Thyroid gland (tissue), 4 donors: Measurements from ENCODE around the gene FGD5. TPM values are rescaled to one million over a fixed set of nuclear protein-coding genes. Genes with fewer than 3 reads are reported as not detected.
A peak's percentile ranks its signal among the peaks of the same experiment; 100 is the strongest.

ENCODE experiments used
- DNase-seq, 2 donors: peaks; one replicate each; pipeline ENCODE4 v3.0.0-alpha.2; 2019
- H3K27ac ChIP-seq, 3 donors: fragments of 200-600 bp; sonication (generic); 1 replicate in 2 of 3; 2 replicates in 1 of 3; pipeline ENCODE4 v1.5.1; 2016 to 2019; ENCODE audit warnings: mild to moderate bottlenecking in 1 of 3, moderate library complexity in 1 of 3
- H3K27me3 ChIP-seq: fragments of 200-600 bp; sonication (generic); one replicate; pipeline ENCODE4 v1.5.1; 2019
- H3K36me3 ChIP-seq, 2 donors: fragments of 200-600 bp; sonication (generic); one replicate each; pipeline ENCODE4 v1.5.1; 2016 to 2019
- H3K4me1 ChIP-seq, 2 donors: fragments of 200-600 bp; sonication (generic); one replicate each; pipeline ENCODE4 v1.5.1; 2017 to 2019
- H3K4me3 ChIP-seq, 3 donors: fragments of 200-600 bp; sonication (generic); replicated peaks in 1 of 3; 1 replicate in 2 of 3; 2 replicates in 1 of 3; pipeline ENCODE4 v1.5.1; 2016; ENCODE audit warnings: mild to moderate bottlenecking in 1 of 3
- H3K9me3 ChIP-seq: fragments of 200-600 bp; sonication (generic); one replicate; pipeline ENCODE4 v1.5.1; 2017
- POLR2A ChIP-seq, 2 donors: fragments of 450-650 bp; IDR thresholded peaks; one replicate each; pipeline ENCODE4 v1.6.1; 2017; ENCODE audit warnings: antibody characterized with exemption in 2 of 2, mild to moderate bottlenecking in 2 of 2, moderate library complexity in 1 of 2
- WGBS, 2 donors: methylation state at CpG; one replicate each; pipeline ENCODE4 v1.1.5; 2017; 5-methylcytosine and 5-hydroxymethylcytosine counted together
- intact Hi-C: fragments of 100-400 bp; cut with DNase I; formaldehyde crosslinking; loops from one replicate; pipeline ENCODE4 v1.15.1; 2023
- total RNA-seq, 4 donors: library from RNA; depleted of rRNA; stranded (reverse); fragments of >200 nt; gene quantifications; one replicate each; pipeline ENCODE4 v1.2.3, GENCODE V29; 2016
- TF ChIP-seq, protein P1 (sequence below), 6 experiments: fragments of 200-600 bp in 3 of 6; fragments of 450-650 bp in 3 of 6; sonication (generic) in 3 of 6; IDR thresholded peaks; one replicate each; pipeline ENCODE4 v1.5.1; 2016 to 2019; ENCODE audit warnings: antibody characterized with exemption in 6 of 6, mild to moderate bottlenecking in 2 of 6, inconsistent platforms in 1 of 6, moderate library complexity in 1 of 6

FGD5 gene
- total RNA-seq, 4 donors from 2014 or later = 13.0 to 29.3 (median 17.4) TPM

DNA sequence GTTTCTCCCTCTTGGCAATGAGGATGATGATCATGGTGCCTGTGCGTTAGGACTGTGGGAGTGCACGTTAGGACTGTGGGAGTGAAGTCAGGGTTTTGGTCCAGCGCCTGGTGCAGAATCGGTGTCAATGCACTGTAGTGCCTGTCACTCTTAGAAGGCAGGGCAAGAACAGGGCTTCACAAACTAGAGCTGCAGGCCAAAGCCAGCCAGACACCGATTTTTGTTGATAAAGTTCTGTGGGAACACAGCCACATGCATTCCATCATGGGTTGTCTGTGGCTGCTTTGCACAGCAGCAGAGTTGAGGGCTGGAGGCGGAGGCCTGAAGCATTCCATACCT is 96.0 kb downstream of the FGD5 start:
- intact Hi-C loops = loop anchor here (10.0 kb wide), 2 partner anchors 240 to 270 kb away; partner anchors contain the start of gene C3orf20
- Histone ChIP-seq H3K27ac (no peak overlapping the region), H3K27me3 (no peaks in the 10 kb centered on the region), H3K9me3 (no peaks in the 10 kb centered on the region), H3K4me3 (no peak overlapping the region), H3K36me3 (no peaks in the 10 kb centered on the region), H3K4me1 (no peaks in the 10 kb centered on the region)
- TF ChIP-seq, protein P1, sequence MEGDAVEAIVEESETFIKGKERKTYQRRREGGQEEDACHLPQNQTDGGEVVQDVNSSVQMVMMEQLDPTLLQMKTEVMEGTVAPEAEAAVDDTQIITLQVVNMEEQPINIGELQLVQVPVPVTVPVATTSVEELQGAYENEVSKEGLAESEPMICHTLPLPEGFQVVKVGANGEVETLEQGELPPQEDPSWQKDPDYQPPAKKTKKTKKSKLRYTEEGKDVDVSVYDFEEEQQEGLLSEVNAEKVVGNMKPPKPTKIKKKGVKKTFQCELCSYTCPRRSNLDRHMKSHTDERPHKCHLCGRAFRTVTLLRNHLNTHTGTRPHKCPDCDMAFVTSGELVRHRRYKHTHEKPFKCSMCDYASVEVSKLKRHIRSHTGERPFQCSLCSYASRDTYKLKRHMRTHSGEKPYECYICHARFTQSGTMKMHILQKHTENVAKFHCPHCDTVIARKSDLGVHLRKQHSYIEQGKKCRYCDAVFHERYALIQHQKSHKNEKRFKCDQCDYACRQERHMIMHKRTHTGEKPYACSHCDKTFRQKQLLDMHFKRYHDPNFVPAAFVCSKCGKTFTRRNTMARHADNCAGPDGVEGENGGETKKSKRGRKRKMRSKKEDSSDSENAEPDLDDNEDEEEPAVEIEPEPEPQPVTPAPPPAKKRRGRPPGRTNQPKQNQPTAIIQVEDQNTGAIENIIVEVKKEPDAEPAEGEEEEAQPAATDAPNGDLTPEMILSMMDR (IDR thresholded peaks at IDR 0.05) = no peak
- no peak for TF ChIP-seq POLR2A (IDR thresholded peaks at IDR 0.05)
- WGBS, 2 donors = 63 to 64% methylated on average over 6 of the region's 6 CpGs
- no peak for DNase-seq

DNA sequence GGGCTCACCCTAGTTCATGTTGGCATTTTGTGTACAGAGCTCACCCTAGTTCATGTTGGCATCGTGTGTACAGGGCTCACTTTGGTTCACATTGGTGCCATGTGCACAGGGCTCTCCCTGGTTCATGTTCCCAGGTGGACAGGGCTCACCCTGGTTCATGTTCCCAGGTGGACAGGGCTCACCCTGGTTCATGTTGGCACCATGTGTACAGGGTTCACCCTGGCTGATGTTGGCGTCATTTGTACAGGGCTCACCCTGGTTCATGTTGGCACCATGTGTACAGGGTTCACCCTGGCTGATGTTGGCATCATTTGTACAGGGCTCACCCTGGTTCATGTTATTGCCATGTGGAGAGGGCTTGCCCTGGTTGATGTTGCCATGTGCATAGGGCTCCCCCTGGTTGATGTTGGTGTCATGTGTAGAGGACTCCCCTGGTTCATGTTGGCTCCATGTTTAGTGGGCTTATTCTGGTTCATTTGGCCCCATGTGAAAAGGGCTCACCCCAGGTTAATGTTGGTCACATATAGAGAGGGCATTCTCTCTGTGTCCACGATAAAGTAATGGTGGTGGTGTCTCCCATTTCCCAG is 97.0 kb downstream of the FGD5 start:
- no peaks in the 10 kb centered on the region for H3K9me3 ChIP-seq
- no peaks in the 10 kb centered on the region for H3K36me3 ChIP-seq
- no peak overlapping the region for H3K27ac ChIP-seq
- no peak for TF ChIP-seq POLR2A (IDR thresholded peaks at IDR 0.05)
- TF ChIP-seq, protein P1 (IDR thresholded peaks at IDR 0.05) = no peak
- H3K27me3 ChIP-seq = no peaks in the 10 kb centered on the region
- H3K4me3 ChIP-seq = no peak overlapping the region
- no peak for DNase-seq
- intact Hi-C loops = loop anchor here (10.0 kb wide), 2 partner anchors 241 to 271 kb away; partner anchors contain the start of gene C3orf20
- H3K4me1 ChIP-seq = no peaks in the 10 kb centered on the region
- 85 to 90% methylated on average over 2 of the region's 3 CpGs for WGBS, 2 donors

DNA sequence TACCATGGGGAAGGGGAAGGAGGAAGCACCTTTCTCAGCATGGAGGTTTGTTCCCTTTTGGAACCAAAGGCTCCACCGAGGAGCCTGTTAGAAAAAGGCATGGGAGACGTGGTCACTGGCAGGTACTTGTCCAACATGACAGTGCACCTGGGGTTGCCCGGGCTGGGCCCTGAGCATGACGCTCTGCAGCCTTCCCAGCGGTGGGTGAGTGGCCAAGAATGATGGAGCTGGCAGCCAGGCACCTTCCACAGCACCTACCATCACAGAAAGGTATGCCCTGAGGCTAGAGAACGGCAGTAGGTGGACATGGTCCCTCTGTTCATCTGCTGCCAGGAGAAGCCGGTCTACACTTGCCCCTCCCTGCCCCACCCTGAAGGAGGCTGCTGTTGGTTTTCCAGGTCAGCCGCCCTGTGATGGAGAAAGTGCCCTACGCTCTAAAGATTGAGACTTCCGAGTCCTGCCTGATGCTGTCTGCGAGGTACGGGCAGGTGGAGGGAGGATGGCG is 99.6 kb downstream of the FGD5 start:
- Histone ChIP-seq H3K27ac (no peak overlapping the region), H3K36me3 (no peaks in the 10 kb centered on the region), H3K4me3 (no peak overlapping the region), H3K27me3 (no peaks in the 10 kb centered on the region), H3K4me1 (peaks cover 0 to 4% of the 10 kb centered on the region in 2 donors), H3K9me3 (no peaks in the 10 kb centered on the region)
- TF ChIP-seq, protein P1 (IDR thresholded peaks at IDR 0.05) = no peak
- TF ChIP-seq POLR2A (IDR thresholded peaks at IDR 0.05) = no peak
- intact Hi-C loops = loop anchor here (10.0 kb wide), 2 partner anchors 244 to 274 kb away; partner anchors contain the start of gene C3orf20
- 78 to 89% methylated on average over 9 to 13 of the region's 13 CpGs for WGBS, 2 donors
- no peak for DNase-seq

DNA sequence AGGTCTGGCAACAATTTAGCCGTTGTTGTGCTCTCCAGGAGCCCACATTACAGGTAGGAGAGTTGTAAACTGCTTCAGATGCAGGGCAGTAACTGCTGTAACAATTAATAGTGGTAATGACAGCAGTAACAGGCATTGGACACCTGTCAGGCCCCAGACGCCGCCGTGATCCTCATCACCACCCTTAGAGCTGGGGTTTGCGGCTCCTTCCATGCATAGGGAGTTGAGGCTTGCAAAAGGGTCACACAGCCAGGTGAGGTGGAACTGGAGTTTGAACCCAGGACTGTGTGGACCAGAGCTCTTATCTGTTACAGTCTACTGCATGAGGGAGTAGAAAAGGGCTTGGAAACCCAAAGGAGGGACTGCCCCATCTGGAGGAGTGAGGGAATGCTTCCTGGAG is 101.8 kb downstream of the FGD5 start:
- TF ChIP-seq POLR2A (IDR thresholded peaks at IDR 0.05) = no peak
- TF ChIP-seq, protein P1 (IDR thresholded peaks at IDR 0.05) = no peak
- H3K27me3 ChIP-seq = no peaks in the 10 kb centered on the region
- intact Hi-C loops = loop anchor here (5.0 to 10.0 kb wide), 3 partner anchors 128 to 1026 kb away; no protein-coding TSS in a partner anchor
- H3K36me3 ChIP-seq = no peaks in the 10 kb centered on the region
- H3K9me3 ChIP-seq = no peaks in the 10 kb centered on the region
- WGBS, 2 donors = 89 to 92% methylated on average over 5 of the region's 5 CpGs
- peaks cover 0 to 4% of the 10 kb centered on the region in 2 donors for H3K4me1 ChIP-seq
- DNase-seq = no peak
- H3K27ac ChIP-seq = no peak overlapping the region
- H3K4me3 ChIP-seq = no peak overlapping the region

DNA sequence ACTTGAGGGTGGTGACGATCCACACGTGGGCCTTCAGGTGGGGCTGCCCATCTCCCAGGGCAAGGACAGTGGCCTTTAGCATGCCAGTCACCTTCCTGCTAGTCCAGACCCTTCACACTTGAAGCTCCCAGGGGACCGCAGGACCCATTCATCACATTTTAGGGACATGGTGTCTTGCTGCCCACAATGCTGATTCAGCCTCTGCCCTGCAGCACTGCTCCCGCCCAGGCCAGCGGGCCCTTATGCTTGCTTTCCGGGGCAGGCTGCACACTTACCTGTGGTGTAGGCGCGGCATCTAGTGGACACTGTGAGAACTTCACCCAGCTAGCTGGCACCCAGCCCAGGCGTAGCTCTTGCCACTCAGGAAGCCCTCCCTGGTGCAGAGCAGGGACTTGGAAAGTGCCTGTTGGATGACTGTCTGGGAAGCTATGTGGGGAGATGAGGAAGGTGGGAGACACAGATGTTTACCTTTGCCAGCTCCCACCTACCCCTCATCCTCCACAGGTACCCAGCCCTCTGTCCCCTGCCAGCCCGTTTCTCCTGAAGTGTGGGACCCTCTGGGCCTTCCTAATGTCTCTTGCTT is 102.4 kb downstream of the FGD5 start:
- no peaks in the 10 kb centered on the region for H3K27me3 ChIP-seq
- intact Hi-C loops = loop anchor here (5.0 to 10.0 kb wide), 3 partner anchors 129 to 1026 kb away; no protein-coding TSS in a partner anchor
- peaks cover 0 to 4% of the 10 kb centered on the region in 2 donors for H3K4me1 ChIP-seq
- no peak overlapping the region for H3K27ac ChIP-seq
- DNase-seq = peak; percentile 90 to 93
- no peak for TF ChIP-seq POLR2A (IDR thresholded peaks at IDR 0.05)
- TF ChIP-seq, protein P1 (IDR thresholded peaks at IDR 0.05) = peak; percentile 98 to 100 (median 99)
- 17 to 24% methylated on average over 8 to 10 of the region's 10 CpGs for WGBS, 2 donors
- H3K36me3 ChIP-seq = no peaks in the 10 kb centered on the region
- no peak overlapping the region for H3K4me3 ChIP-seq
- no peaks in the 10 kb centered on the region for H3K9me3 ChIP-seq
